Measurements from ENCODE around the gene FOXJ1. TPM values are rescaled to one million over a fixed set of nuclear protein-coding genes. Genes with fewer than 3 reads are reported as not detected.

Gene FOXJ1
- total RNA-seq, 2 donors from 2014 or later: 17.8 to 23.6 TPM

DNA sequence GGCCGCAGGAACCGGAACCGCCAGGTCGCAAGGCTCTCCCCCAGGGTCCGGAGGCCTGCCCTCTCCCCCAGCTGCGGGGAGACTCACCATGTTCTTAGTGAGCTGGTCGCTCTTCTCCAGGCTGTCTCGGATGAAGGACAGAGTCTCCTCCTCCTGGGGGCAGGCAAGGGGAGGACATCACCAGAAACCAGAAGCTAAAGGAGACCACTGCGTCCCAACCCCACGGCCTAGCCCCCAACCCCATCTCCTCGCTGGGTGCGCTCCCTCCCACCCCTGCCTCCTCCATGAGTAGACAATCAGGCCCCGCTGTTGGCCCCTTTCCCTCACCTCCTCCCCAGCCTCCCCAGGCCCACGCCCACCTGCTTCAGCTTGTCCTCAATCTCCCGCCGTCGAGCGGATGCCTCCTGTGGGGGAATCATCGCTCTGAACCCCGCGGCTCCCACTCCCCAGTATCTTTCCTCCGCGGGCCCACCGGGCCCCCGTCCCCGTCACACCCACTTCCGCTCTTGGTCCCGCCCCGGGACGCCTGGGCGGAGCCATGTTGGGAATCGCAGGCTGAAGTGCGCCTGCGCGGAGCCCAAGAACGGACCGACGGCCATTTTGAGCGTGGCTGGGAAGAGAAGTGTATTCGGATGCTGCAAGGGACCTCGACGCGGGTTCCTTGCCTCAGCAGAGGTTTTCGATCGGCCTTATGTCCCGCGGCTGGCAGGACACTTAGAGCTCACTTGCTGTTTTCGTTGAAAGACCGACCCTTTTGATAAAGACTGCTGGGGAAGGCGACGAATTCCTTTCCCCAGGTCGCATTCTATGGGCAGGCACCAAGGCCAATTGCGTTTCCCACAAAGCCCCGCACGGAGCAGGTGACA lies 37.5 kb downstream of the FOXJ1 start, which contains the start of gene EXOC7:
TSS of gene EXOC7 (minus strand) at position 514 of the 866 bp plus-strand sequence. CDS start at position 419, 95 bp downstream.
- Mint-ChIP-seq H3K27ac (peak within 1 kb of the TSS; percentile 98), H3K9me3 (peaks cover 3% of the 10 kb centered on the region), H3K36me3 (ENCODE audit: low read depth) (peaks cover 30% of the 10 kb centered on the region), H3K27me3 (ENCODE audit: insufficient read depth) (no peaks in the 10 kb centered on the region), H3K4me1 (peaks cover 15% of the 10 kb centered on the region), H3K4me3 (peak within 1 kb of the TSS; percentile 97)
- peak within 1 kb of the TSS; percentile 93 for H3K4me3 ChIP-seq (ENCODE audit: low read length)
- WGBS, 2 experiments (ENCODE audit: insufficient coverage in 1 of 2, insufficient read length in 1 of 2): 7 to 10% methylated on average over 45 to 55 of the region's 55 CpGs
- peak within 1 kb of the TSS; percentile 65 for H3K9ac ChIP-seq (ENCODE audit: extremely low read depth, low read length, poor library complexity, severe bottlenecking)
- no peaks in the 10 kb centered on the region for H3K27me3 ChIP-seq (ENCODE audit: control insufficient read depth, insufficient read depth, low read length, poor library complexity, severe bottlenecking)
- peaks cover 36% of the 10 kb centered on the region for H3K36me3 ChIP-seq (ENCODE audit: control insufficient read depth, insufficient read depth, low read length)
- H3K9me3 ChIP-seq (ENCODE audit: control insufficient read depth, low read length): no peaks in the 10 kb centered on the region
- H3K4me1 ChIP-seq (ENCODE audit: control insufficient read depth, insufficient read depth, low read length): peaks cover 6% of the 10 kb centered on the region
- TF ChIP-seq, protein P1, sequence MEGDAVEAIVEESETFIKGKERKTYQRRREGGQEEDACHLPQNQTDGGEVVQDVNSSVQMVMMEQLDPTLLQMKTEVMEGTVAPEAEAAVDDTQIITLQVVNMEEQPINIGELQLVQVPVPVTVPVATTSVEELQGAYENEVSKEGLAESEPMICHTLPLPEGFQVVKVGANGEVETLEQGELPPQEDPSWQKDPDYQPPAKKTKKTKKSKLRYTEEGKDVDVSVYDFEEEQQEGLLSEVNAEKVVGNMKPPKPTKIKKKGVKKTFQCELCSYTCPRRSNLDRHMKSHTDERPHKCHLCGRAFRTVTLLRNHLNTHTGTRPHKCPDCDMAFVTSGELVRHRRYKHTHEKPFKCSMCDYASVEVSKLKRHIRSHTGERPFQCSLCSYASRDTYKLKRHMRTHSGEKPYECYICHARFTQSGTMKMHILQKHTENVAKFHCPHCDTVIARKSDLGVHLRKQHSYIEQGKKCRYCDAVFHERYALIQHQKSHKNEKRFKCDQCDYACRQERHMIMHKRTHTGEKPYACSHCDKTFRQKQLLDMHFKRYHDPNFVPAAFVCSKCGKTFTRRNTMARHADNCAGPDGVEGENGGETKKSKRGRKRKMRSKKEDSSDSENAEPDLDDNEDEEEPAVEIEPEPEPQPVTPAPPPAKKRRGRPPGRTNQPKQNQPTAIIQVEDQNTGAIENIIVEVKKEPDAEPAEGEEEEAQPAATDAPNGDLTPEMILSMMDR (conservative IDR thresholded peaks at IDR 0.05): peak; percentile 42
- DNase-seq: peak; percentile 99
- peak within 1 kb of the TSS; percentile 13 for H3K27ac ChIP-seq (ENCODE audit: low read depth, low read length)

GRCh38 chr17:76102944-76103273 lies 38.1 kb downstream of the FOXJ1 start:
- TF ChIP-seq, protein P1 (conservative IDR thresholded peaks at IDR 0.05): no peak
- peaks cover 15% of the 10 kb centered on the region for H3K4me1 Mint-ChIP-seq
- peak overlapping the region; percentile 97 for H3K4me3 Mint-ChIP-seq
- H3K36me3 Mint-ChIP-seq (ENCODE audit: low read depth): peaks cover 34% of the 10 kb centered on the region
- peak overlapping the region; percentile 93 for H3K4me3 ChIP-seq (ENCODE audit: low read length)
- H3K4me1 ChIP-seq (ENCODE audit: control insufficient read depth, insufficient read depth, low read length): peaks cover 6% of the 10 kb centered on the region
- no peaks in the 10 kb centered on the region for H3K27me3 ChIP-seq (ENCODE audit: control insufficient read depth, insufficient read depth, low read length, poor library complexity, severe bottlenecking)
- no peaks in the 10 kb centered on the region for H3K27me3 Mint-ChIP-seq (ENCODE audit: insufficient read depth)
- peaks cover 3% of the 10 kb centered on the region for H3K9me3 Mint-ChIP-seq
- H3K36me3 ChIP-seq (ENCODE audit: control insufficient read depth, insufficient read depth, low read length): peaks cover 40% of the 10 kb centered on the region
- H3K27ac ChIP-seq (ENCODE audit: low read depth, low read length): no peak overlapping the region
- no peak for DNase-seq
- WGBS, 2 experiments (ENCODE audit: insufficient coverage in 1 of 2, insufficient read length in 1 of 2): 0 to 6% methylated on average over 1 to 4 of the region's 4 CpGs
- H3K9me3 ChIP-seq (ENCODE audit: control insufficient read depth, low read length): no peaks in the 10 kb centered on the region
- peak overlapping the region; percentile 98 for H3K27ac Mint-ChIP-seq
- peak overlapping the region; percentile 65 for H3K9ac ChIP-seq (ENCODE audit: extremely low read depth, low read length, poor library complexity, severe bottlenecking)

GRCh38 chr17:76097716-76098295 lies 43.2 kb downstream of the FOXJ1 start:
- H3K27ac Mint-ChIP-seq: no peak overlapping the region
- WGBS, 2 experiments (ENCODE audit: insufficient coverage in 1 of 2, insufficient read length in 1 of 2): 91 to 93% methylated on average over 14 to 19 of the region's 19 CpGs
- H3K4me3 Mint-ChIP-seq: no peak overlapping the region
- Histone ChIP-seq H3K9ac (ENCODE audit: extremely low read depth, low read length, poor library complexity, severe bottlenecking) (no peak overlapping the region), H3K4me3 (ENCODE audit: low read length) (no peak overlapping the region), H3K27ac (ENCODE audit: low read depth, low read length) (no peak overlapping the region), H3K36me3 (ENCODE audit: control insufficient read depth, insufficient read depth, low read length) (peaks cover 88% of the 10 kb centered on the region), H3K9me3 (ENCODE audit: control insufficient read depth, low read length) (no peaks in the 10 kb centered on the region), H3K27me3 (ENCODE audit: control insufficient read depth, insufficient read depth, low read length, poor library complexity, severe bottlenecking) (no peaks in the 10 kb centered on the region), H3K4me1 (ENCODE audit: control insufficient read depth, insufficient read depth, low read length) (no peaks in the 10 kb centered on the region)
- H3K9me3 Mint-ChIP-seq: no peaks in the 10 kb centered on the region
- H3K4me1 Mint-ChIP-seq: peaks cover 2% of the 10 kb centered on the region
- DNase-seq: no peak
- TF ChIP-seq, protein P1 (conservative IDR thresholded peaks at IDR 0.05): no peak
- H3K36me3 Mint-ChIP-seq (ENCODE audit: low read depth): peaks cover 69% of the 10 kb centered on the region
- no peaks in the 10 kb centered on the region for H3K27me3 Mint-ChIP-seq (ENCODE audit: insufficient read depth)
